H1 (cell line): ENCODE results near the gene SLC13A3. TPM values are rescaled to one million over a fixed set of nuclear protein-coding genes. Genes with fewer than 3 reads are reported as not detected.

Experiments
- ASH2L ChIP-seq: fragments of 200-600, 300-600 bp; sonication (generic); IDR thresholded peaks from one replicate; pipeline ENCODE4 v1.7.1; 2017; ENCODE audit warnings: low read length
- CBX5 ChIP-seq: fragments of 300-800, 300-1000 bp; sonication (generic); IDR thresholded peaks from 2 replicates; pipeline ENCODE4 v1.7.1; 2016; ENCODE audit warnings: antibody characterized with exemption, low read length, low read depth
- EGR1 ChIP-seq: IDR thresholded peaks from 2 replicates; pipeline ENCODE4 v1.6.1; 2011; ENCODE audit warnings: low read depth, low read length, borderline replicate concordance
- NANOG ChIP-seq: IDR thresholded peaks from 2 replicates; pipeline ENCODE4 v1.6.1; 2011; ENCODE audit warnings: low read length, low read depth, mild to moderate bottlenecking, inconsistent platforms; ENCODE audit not compliant: insufficient read depth, poor library complexity, severe bottlenecking
- SRF ChIP-seq: IDR thresholded peaks from 2 replicates; pipeline ENCODE4 v1.6.1; 2011; ENCODE audit warnings: mild to moderate bottlenecking, low read depth, low read length, moderate library complexity
- YY1 ChIP-seq: IDR thresholded peaks from 2 replicates; pipeline ENCODE4 v1.6.1; 2011; ENCODE audit warnings: low read depth, mild to moderate bottlenecking, low read length
- polyA plus RNA-seq, 7 experiments: library from polyadenylated mRNA; depleted of rRNA in 3 of 7; stranded (reverse) in 5 of 7; unstranded in 2 of 7; fragments of >200 nt in 5 of 7; fragments of 200-250 nt in 2 of 7; gene quantifications; 1 replicate in 5 of 7; 2 replicates in 1 of 7; 4 replicates in 1 of 7; pipeline versions ENCODE4 v1.2.1 to v1.2.3, GENCODE V29; 2011 to 2013; ENCODE audit warnings: missing spikeins in 2 of 7, mixed read lengths in 2 of 7
- total RNA-seq: library from RNA; stranded (reverse); fragmentation: NEBNext Ultra II Directional; extraction: Animal tissue kit (Norgen Biotek cat#: 25700); gene quantifications from 2 replicates; pipeline ENCODE4 v1.2.1, GENCODE V29; 2021

SLC13A3 gene
- total and polyA plus RNA-seq, 2 of the 8 experiments (the other 6 are each of a cell fraction or from before 2014, with no cell fraction given), result 9.4 to 12.6 TPM

- no peak for TF ChIP-seq NANOG
- TF ChIP-seq YY1, result no peak
- TF ChIP-seq EGR1, result no peak
- no peak for TF ChIP-seq ASH2L
- TF ChIP-seq SRF, result no peak
- TF ChIP-seq CBX5, result no peak
Observed at GRCh38 chr20:46642265-46642968, 8.8 kb downstream of the SLC13A3 start (continued).
